Measurements from ENCODE around the gene ZNF680. TPM values are rescaled to one million over a fixed set of nuclear protein-coding genes. Genes with fewer than 3 reads are reported as not detected.
"Not testable (repeated sequence)": the region's sequence is repeated elsewhere in the genome, so short reads cannot be mapped to it uniquely, and the experiment has no call there.

The ZNF680 gene
- total RNA-seq (2014; rRNA removed; shearing (Covaris generic)), result 3.1 and 5.8 TPM in 2 replicates
- 11.0 and 15.5 TPM in 2 replicates for polyA plus RNA-seq (2014; cell fraction: nucleus; rRNA removed)

- peak; percentile 75 for DNase-seq (ENCODE audit: extremely low read depth, low read depth)
These were observed at the start of gene ZNF680 for GRCh38 chr7:64562626-64563278. Gene ZNF680 (minus strand): TSS chr7:64563071. CDS start chr7:64562954, 117 bp downstream.

GRCh38 chr7:64612452-64612851 lies 49.6 kb upstream of the ZNF680 start:
- DNase-seq (ENCODE audit: extremely low read depth, low read depth), result no peak

- no peak for DNase-seq (ENCODE audit: extremely low read depth, low read depth)
These were observed 48.8 kb upstream of the ZNF680 start for GRCh38 chr7:64611717-64612116.

GRCh38 chr7:64610997-64611396 lies 48.1 kb upstream of the ZNF680 start:
- DNase-seq (ENCODE audit: extremely low read depth, low read depth), result no peak

GRCh38 chr7:64608116-64608910 lies 45.4 kb upstream of the ZNF680 start:
- no peak for DNase-seq (ENCODE audit: extremely low read depth, low read depth)

GRCh38 chr7:64606385-64606784 lies 43.5 kb upstream of the ZNF680 start:
- no peak for DNase-seq (ENCODE audit: extremely low read depth, low read depth)

- no peak for DNase-seq (ENCODE audit: extremely low read depth, low read depth)
These were observed 40.4 kb upstream of the ZNF680 start for GRCh38 chr7:64603271-64603670.

GRCh38 chr7:64602518-64602917 lies 39.6 kb upstream of the ZNF680 start:
- DNase-seq (ENCODE audit: extremely low read depth, low read depth), result no peak

GRCh38 chr7:64602086-64602485 lies 39.2 kb upstream of the ZNF680 start:
- DNase-seq (ENCODE audit: extremely low read depth, low read depth), result no peak

GRCh38 chr7:64599359-64599758 lies 36.5 kb upstream of the ZNF680 start:
- no peak for DNase-seq (ENCODE audit: extremely low read depth, low read depth)

- no peak for DNase-seq (ENCODE audit: extremely low read depth, low read depth)
These were observed 28.1 kb upstream of the ZNF680 start for GRCh38 chr7:64590971-64591370.

GRCh38 chr7:64581926-64582894 lies 19.3 kb upstream of the ZNF680 start:
- no peak for DNase-seq (ENCODE audit: extremely low read depth, low read depth)

GRCh38 chr7:64581391-64581790 lies 18.5 kb upstream of the ZNF680 start:
- DNase-seq (ENCODE audit: extremely low read depth, low read depth), result no peak

- no peak for DNase-seq (ENCODE audit: extremely low read depth, low read depth)
These were observed 11.7 kb upstream of the ZNF680 start for GRCh38 chr7:64574540-64575099.

GRCh38 chr7:64570284-64570605 lies 7.4 kb upstream of the ZNF680 start:
- DNase-seq (ENCODE audit: extremely low read depth, low read depth), result not testable (repeated sequence)

GRCh38 chr7:64569372-64570283 lies 6.8 kb upstream of the ZNF680 start:
- not testable (repeated sequence) for DNase-seq (ENCODE audit: extremely low read depth, low read depth)

- no peak for DNase-seq (ENCODE audit: extremely low read depth, low read depth)
These were observed 630 bp downstream of the ZNF680 start for GRCh38 chr7:64562256-64562625.

- DNase-seq (ENCODE audit: extremely low read depth, low read depth), result no peak
These were observed 3.7 kb downstream of the ZNF680 start for GRCh38 chr7:64559206-64559605.

- no peak for DNase-seq (ENCODE audit: extremely low read depth, low read depth)
These were observed 4.1 kb downstream of the ZNF680 start for GRCh38 chr7:64558781-64559180.

- DNase-seq (ENCODE audit: extremely low read depth, low read depth), result no peak
These were observed 4.6 kb downstream of the ZNF680 start for GRCh38 chr7:64558323-64558705.

Measured in NCI-H460 (cell line).